Mucosa of descending colon (tissue), 3 donors: ENCODE results near the gene CHST11. TPM values are rescaled to one million over a fixed set of nuclear protein-coding genes. Genes with fewer than 3 reads are reported as not detected.

Source experiments
- ATAC-seq: fragments of 200-7000 bp; cut with Tn5 transposase; one replicate; pipeline ENCODE4 v1.9.1; 2020; ENCODE audit warnings: mild to moderate bottlenecking, moderate library complexity
- DNase-seq, 3 donors: peaks; one replicate each; pipeline ENCODE4 v3.0.0-alpha.2; 2020
- H3K36me3 ChIP-seq: fragments of 200-600 bp; one replicate; pipeline ENCODE4 v1.8.0; 2021; ENCODE audit warnings: low read depth, mild to moderate bottlenecking
- H3K4me1 ChIP-seq: fragments of 200-600 bp; one replicate; pipeline ENCODE4 v1.8.0; 2021; ENCODE audit warnings: low read depth, mild to moderate bottlenecking
- H3K4me3 ChIP-seq: fragments of 200-600 bp; one replicate; pipeline ENCODE4 v1.8.0; 2021; ENCODE audit warnings: mild to moderate bottlenecking
- H3K9me3 ChIP-seq: fragments of 200-600 bp; one replicate; pipeline ENCODE4 v1.8.0; 2021; ENCODE audit warnings: mild to moderate bottlenecking
- intact Hi-C, 2 donors: fragments of 100-400 bp; cut with DNase I in 1 of 2; cut with micrococcal nuclease in 1 of 2; formaldehyde crosslinking; loops; one replicate each; pipeline versions ENCODE4 v1.11.0 to v1.11.1; 2022; cut with DNase I, micrococcal nuclease
- total RNA-seq, 3 donors: library from RNA; stranded (reverse); fragmentation: NEBNext Ultra II Directional in 2 of 3; extraction: Animal tissue kit (Norgen Biotek cat#: 25700) in 2 of 3; gene quantifications; one replicate each; pipeline versions ENCODE4 v1.2.1 to v1.2.4, GENCODE V29; 2021 to 2023
- TF ChIP-seq, protein P1 (sequence below): fragments of 200-600 bp; IDR thresholded peaks from one replicate; pipeline ENCODE4 v1.8.0; 2022; ENCODE audit warnings: antibody characterized with exemption, mild to moderate bottlenecking
- donor health status: DM: no; HTN: no; CAD: no; lungs with moderate emphysema.
- donor health status: DM: no; HTN: no; CAD: no.
- donor health status: DM: no; HTN: yes; CAD: no.

CHST11 gene
- total RNA-seq, 3 donors from 2014 or later: 3.3 to 15.2 (median 6.6) TPM

DNA sequence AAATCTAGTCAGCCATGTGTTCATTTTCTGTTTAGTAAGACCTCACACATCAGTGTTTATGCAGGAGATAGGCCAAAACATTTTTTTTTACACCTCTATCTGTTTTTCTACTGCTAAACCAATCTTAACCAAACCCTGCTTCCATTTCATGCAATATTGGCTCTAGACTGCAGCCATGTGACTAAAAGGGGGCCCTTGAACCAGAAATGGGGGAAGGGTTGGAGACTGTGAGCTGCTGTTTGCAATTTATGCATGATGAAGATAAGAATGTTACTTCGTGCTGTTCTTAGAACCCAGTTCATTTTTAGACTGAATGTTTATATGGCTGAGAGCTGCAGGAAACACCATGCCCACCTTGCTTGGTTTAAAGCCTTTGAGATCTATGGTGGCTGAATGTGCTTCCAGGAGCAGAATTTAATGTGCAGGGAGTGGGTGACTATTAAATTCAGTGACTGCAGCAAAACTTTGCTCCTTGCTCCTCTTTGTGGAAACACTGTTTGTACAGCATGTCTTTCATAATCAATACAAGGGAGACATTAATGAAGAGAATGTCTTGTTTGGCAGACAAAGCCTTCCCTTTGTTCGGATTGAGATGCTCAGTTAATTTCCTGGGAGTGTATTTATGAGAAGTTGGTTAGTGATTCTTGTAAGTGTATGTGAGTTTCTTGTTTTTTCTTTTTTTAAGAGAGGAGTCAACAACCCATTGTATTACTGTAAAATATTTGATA is 53.6 kb downstream of the CHST11 start:
- H3K4me1 ChIP-seq: peaks cover 7% of the 10 kb centered on the region
- H3K36me3 ChIP-seq: no peaks in the 10 kb centered on the region
- H3K9me3 ChIP-seq: no peaks in the 10 kb centered on the region
- intact Hi-C loops: no loop called here
- DNase-seq: no peak
- no peak for ATAC-seq
- no peak overlapping the region for H3K4me3 ChIP-seq
- TF ChIP-seq, protein P1, sequence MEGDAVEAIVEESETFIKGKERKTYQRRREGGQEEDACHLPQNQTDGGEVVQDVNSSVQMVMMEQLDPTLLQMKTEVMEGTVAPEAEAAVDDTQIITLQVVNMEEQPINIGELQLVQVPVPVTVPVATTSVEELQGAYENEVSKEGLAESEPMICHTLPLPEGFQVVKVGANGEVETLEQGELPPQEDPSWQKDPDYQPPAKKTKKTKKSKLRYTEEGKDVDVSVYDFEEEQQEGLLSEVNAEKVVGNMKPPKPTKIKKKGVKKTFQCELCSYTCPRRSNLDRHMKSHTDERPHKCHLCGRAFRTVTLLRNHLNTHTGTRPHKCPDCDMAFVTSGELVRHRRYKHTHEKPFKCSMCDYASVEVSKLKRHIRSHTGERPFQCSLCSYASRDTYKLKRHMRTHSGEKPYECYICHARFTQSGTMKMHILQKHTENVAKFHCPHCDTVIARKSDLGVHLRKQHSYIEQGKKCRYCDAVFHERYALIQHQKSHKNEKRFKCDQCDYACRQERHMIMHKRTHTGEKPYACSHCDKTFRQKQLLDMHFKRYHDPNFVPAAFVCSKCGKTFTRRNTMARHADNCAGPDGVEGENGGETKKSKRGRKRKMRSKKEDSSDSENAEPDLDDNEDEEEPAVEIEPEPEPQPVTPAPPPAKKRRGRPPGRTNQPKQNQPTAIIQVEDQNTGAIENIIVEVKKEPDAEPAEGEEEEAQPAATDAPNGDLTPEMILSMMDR: no peak

DNA sequence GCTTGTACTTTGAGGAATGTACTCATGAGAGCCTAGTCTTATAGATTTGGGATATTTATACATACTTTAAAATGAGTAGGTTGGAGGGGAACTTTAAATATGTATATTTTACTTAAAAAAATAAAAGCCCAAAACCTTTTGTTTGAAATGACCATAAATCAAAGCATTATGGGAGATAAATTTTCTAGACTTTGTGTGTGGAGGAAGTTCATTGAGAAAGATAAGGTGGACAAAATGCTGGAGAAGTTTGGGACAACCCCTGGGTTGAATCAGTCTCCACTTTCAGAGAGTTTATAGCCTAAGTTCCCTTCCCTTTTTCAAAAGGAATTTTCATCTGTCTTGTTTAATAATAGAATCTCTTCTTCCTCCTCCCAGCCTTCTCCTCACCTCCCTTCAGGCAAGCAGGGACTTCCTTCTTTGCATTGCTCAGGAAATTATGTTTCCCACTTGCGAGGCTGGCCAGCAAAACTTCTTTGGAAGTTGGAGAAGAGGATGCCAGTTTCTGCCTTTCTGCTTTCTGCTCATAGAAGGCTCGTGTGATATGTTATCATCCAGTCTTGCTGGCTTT is 54.2 kb downstream of the CHST11 start:
- intact Hi-C loops: no loop called here
- Histone ChIP-seq H3K4me1 (peaks cover 7% of the 10 kb centered on the region), H3K4me3 (no peak overlapping the region), H3K36me3 (no peaks in the 10 kb centered on the region), H3K9me3 (no peaks in the 10 kb centered on the region)
- DNase-seq (no peak), ATAC-seq (no peak)
- TF ChIP-seq, protein P1: no peak

DNA sequence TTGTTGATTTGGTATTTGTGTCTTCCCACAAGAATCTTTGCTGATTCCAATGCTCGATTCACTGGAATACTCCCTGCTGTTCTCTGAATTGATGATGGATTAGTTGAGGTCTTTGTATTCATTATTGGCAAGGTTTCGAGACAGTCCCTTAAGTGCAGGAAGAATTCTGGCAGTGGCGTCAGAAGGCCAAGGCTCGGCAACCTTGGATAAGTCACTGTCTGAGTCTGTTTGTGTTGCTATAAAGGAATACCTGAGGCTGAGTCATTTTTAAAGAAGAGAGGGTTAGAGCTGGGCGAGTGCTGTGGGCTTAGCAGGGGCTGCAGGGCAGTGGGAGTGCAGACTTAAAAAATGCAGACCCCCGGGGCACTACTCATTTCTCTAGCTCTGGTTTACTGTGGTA is 56.9 kb downstream of the CHST11 start:
- ATAC-seq: no peak
- H3K4me3 ChIP-seq: no peak overlapping the region

DNA sequence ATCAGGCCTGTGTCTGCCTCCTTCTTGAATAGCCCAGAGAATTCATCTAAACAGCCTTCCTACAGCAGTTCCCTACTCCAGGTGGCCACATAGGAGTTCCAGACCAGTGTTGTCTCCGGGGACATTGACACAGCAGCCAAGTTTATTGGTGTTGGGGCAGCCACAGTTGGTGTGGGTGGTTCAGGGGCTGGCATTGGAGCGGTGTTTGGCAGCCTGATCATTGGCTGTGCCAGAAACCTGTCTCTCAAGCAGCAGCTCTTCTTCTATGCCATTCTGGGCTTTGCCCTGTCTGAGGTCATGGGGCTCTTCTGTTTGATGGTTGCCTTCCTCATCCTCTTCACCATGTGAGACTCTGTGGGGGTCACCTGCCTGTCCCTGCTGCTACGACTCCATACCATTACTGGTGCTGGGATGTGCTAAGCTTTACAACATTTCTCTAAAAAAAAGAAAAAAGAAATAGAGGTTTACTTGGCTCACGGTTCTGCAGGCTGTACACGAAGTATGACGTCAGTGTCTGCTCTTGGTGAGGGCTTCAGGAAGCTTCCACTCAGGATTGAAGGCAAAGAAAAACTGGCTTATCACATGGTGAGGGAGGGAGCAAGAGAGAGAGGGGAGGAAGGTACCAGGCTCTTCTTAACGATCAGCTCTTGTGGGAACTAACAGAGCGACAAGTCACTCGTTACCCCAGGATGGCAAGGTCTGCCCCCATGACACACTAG is 57.5 kb downstream of the CHST11 start:
- Histone ChIP-seq H3K9me3 (no peaks in the 10 kb centered on the region), H3K4me3 (no peak overlapping the region), H3K4me1 (peaks cover 7% of the 10 kb centered on the region), H3K36me3 (no peaks in the 10 kb centered on the region)
- no peak for DNase-seq
- intact Hi-C loops: no loop called here
- TF ChIP-seq, protein P1: no peak
- ATAC-seq: no peak

More for the DNA sequence above, 56.9 kb downstream of the CHST11 start:
- H3K36me3 ChIP-seq: no peaks in the 10 kb centered on the region
- H3K4me1 ChIP-seq: peaks cover 7% of the 10 kb centered on the region
- intact Hi-C loops: no loop called here
- no peaks in the 10 kb centered on the region for H3K9me3 ChIP-seq
- TF ChIP-seq, protein P1: no peak
- DNase-seq: no peak

DNA sequence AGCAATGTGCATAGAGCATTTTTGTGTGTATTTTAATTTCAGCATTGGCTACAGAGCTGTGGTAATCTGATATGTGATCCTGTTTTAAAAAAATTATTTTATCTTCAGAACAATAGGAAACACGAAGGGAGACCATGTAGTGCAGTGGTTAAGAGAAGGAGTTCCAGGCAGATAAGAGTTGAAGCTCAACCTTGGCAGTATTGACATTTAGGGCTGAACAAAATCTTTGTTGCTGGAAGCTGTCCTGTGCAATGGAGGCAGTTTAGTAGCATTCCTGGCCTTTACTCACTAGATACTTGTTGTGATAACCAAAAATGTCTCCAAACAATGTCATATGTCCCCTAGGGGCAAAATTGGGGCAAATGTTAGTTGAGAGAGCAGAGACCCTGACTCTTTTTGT is 59.2 kb downstream of the CHST11 start:
- no peaks in the 10 kb centered on the region for H3K4me1 ChIP-seq
- ATAC-seq (no peak), DNase-seq (no peak)

More for the DNA sequence above, 59.2 kb downstream of the CHST11 start:
- H3K36me3 ChIP-seq: no peaks in the 10 kb centered on the region
- no peaks in the 10 kb centered on the region for H3K9me3 ChIP-seq
- intact Hi-C loops: no loop called here
- no peak overlapping the region for H3K4me3 ChIP-seq
- TF ChIP-seq, protein P1: no peak
